A549 (cell line): ENCODE results near the gene SORCS1. TPM values are rescaled to one million over a fixed set of nuclear protein-coding genes. Genes with fewer than 3 reads are reported as not detected.

ENCODE experiments used
- ATAC-seq, 2 experiments: fragments of 200-7000 bp in 1 of 2; fragments of >200 bp in 1 of 2; cut with Nextera tagmentation in 1 of 2; cut with Tn5 transposase in 1 of 2; 3 replicates each; pipeline versions ENCODE4 v1.8.0 to v1.9.1; 2018 to 2020; ENCODE audit warnings: mild to moderate bottlenecking in 1 of 2, moderate library complexity in 1 of 2
- CTCF ChIA-PET: fragments of 300-600 bp; sonication (Branson Sonifier 250); formaldehyde crosslinking; extraction: SDS; loops from one replicate; lab custom pipeline; 2021; ENCODE audit warnings: antibody characterized with exemption, inconsistent platforms; lab: Yijun Ruan, JAX
- POLR2A ChIA-PET: fragments of 350-600 bp; formaldehyde crosslinking; extraction: SDS; loops from one replicate; lab custom pipeline; 2021; ENCODE audit warnings: antibody characterized with exemption, inconsistent platforms; lab: Yijun Ruan, JAX
- DNase-seq, 2 experiments: peaks; one replicate each; pipeline versions ENCODE4 v3.0.0 to v3.0.0-alpha.2; 2011 to 2016; ENCODE audit warnings: low read depth in 1 of 2, low spot score in 1 of 2
- FAIRE-seq: peaks from 2 replicates; lab custom pipeline; 2011; peaks lifted over from hg19 to GRCh38; lab: Jason Lieb, UNC
- H3K27ac ChIP-seq, 2 experiments: fragments of >200 bp; sonication (Bioruptor Twin); formaldehyde crosslinking; 3 replicates each; pipeline ENCODE4 v1.5.1; 2016 to 2017
- H3K4me1 ChIP-seq: fragments of >200 bp; sonication (Bioruptor Twin); formaldehyde crosslinking; 3 replicates; pipeline ENCODE4 v1.6.1; 2016
- H3K4me2 ChIP-seq: fragments of >200 bp; sonication (Bioruptor Twin); formaldehyde crosslinking; 3 replicates; pipeline ENCODE4 v1.6.1; 2016
- H3K4me3 ChIP-seq: fragments of >200 bp; sonication (Bioruptor Twin); formaldehyde crosslinking; 3 replicates; pipeline ENCODE4 v1.5.1; 2016
- H3K9me3 ChIP-seq: fragments of >200 bp; sonication (Bioruptor Twin); formaldehyde crosslinking; 3 replicates; pipeline ENCODE4 v1.6.1; 2016
- ATOH8 ChIP-seq: fragments of 250-450 bp; sonication (Bioruptor Pico); IDR thresholded peaks from 2 replicates; pipeline ENCODE4 v1.5.0; 2020; ENCODE audit warnings: low read depth, mild to moderate bottlenecking, moderate library complexity
- BCL3 ChIP-seq: fragments of >200 bp; sonication (Bioruptor Twin); formaldehyde crosslinking; IDR thresholded peaks from 3 replicates; pipeline ENCODE4 v1.6.1; 2016
- BHLHE40 ChIP-seq: IDR thresholded peaks from 2 replicates; pipeline ENCODE4 v1.6.1; 2012; ENCODE audit warnings: low read depth, low read length, inconsistent platforms
- CBX2 ChIP-seq: fragments of 200-600 bp; sonication (generic); IDR thresholded peaks from 2 replicates; pipeline ENCODE4 v1.6.1; 2016; ENCODE audit warnings: low read depth, mild to moderate bottlenecking, borderline replicate concordance
- ELK1 ChIP-seq: fragments of 150-350 bp; IDR thresholded peaks from 2 replicates; pipeline ENCODE4 v1.6.1; 2014; ENCODE audit warnings: low read depth, mild to moderate bottlenecking, low read length
- EP300 ChIP-seq, 2 experiments: fragments of >200 bp; sonication (Bioruptor Twin); formaldehyde crosslinking; IDR thresholded peaks; 2 replicates in 1 of 2; 3 replicates in 1 of 2; pipeline ENCODE4 v1.6.1; 2016 to 2017
- FOSB ChIP-seq: fragments of 250-450 bp; sonication (Bioruptor Pico); IDR thresholded peaks from 2 replicates; pipeline ENCODE4 v1.5.0; 2020; ENCODE audit warnings: mild to moderate bottlenecking, moderate library complexity
- FOXS1 ChIP-seq: fragments of 250-450 bp; sonication (Bioruptor Pico); IDR thresholded peaks from 2 replicates; pipeline ENCODE4 v1.5.0; 2020; ENCODE audit warnings: mild to moderate bottlenecking, moderate library complexity
- HOXA7 ChIP-seq: fragments of 250-450 bp; sonication (Bioruptor Pico); IDR thresholded peaks from 2 replicates; pipeline ENCODE4 v1.5.0; 2020; ENCODE audit warnings: mild to moderate bottlenecking, moderate library complexity
- HOXB5 ChIP-seq: fragments of 250-450 bp; sonication (Bioruptor Pico); IDR thresholded peaks from 2 replicates; pipeline ENCODE4 v1.5.0; 2020; ENCODE audit warnings: mild to moderate bottlenecking, moderate library complexity
- KDM5A ChIP-seq: fragments of 200-600 bp; sonication (generic); IDR thresholded peaks from 2 replicates; pipeline ENCODE4 v1.6.1; 2016; ENCODE audit warnings: antibody characterized with exemption, mild to moderate bottlenecking
- MAX ChIP-seq: IDR thresholded peaks from 2 replicates; pipeline ENCODE4 v1.6.1; 2012
- MAZ ChIP-seq: fragments of 150-350 bp; IDR thresholded peaks from 2 replicates; pipeline ENCODE4 v1.6.1; 2014; ENCODE audit warnings: antibody characterized with exemption, low read depth, low read length, borderline replicate concordance
- PHF8 ChIP-seq: fragments of 200-600 bp; sonication (generic); IDR thresholded peaks from 2 replicates; pipeline ENCODE4 v1.6.1; 2016; ENCODE audit warnings: low read depth, mild to moderate bottlenecking, antibody characterized with exemption, moderate library complexity, borderline replicate concordance
- POLR2A ChIP-seq: IDR thresholded peaks from 2 replicates; pipeline ENCODE4 v1.6.1; 2012; ENCODE audit warnings: mild to moderate bottlenecking, low read length
- POLR2AphosphoS2 ChIP-seq: conservative IDR thresholded peaks from 2 replicates; pipeline ENCODE4 v1.6.1; 2012; ENCODE audit warnings: low read length, improper control_type of control experiment, inconsistent platforms
- RARB ChIP-seq: fragments of 250-450 bp; sonication (Bioruptor Pico); IDR thresholded peaks from 2 replicates; pipeline ENCODE4 v1.8.0; 2021; ENCODE audit warnings: mild to moderate bottlenecking, moderate library complexity
- RCOR1 ChIP-seq: fragments of 150-350 bp; IDR thresholded peaks from 2 replicates; pipeline ENCODE4 v1.6.1; 2014; ENCODE audit warnings: antibody characterized with exemption, low read length, low read depth
- SREBF2 ChIP-seq: fragments of 450-650 bp; IDR thresholded peaks from 2 replicates; pipeline ENCODE4 v1.6.1; 2014; ENCODE audit warnings: mild to moderate bottlenecking, moderate library complexity
- USF2 ChIP-seq: fragments of 450-650 bp; IDR thresholded peaks from 2 replicates; pipeline ENCODE4 v1.6.1; 2014; ENCODE audit warnings: antibody characterized with exemption
- ZFP36 ChIP-seq: fragments of 450-650 bp; IDR thresholded peaks from 2 replicates; pipeline ENCODE4 v1.6.1; 2014; ENCODE audit warnings: borderline replicate concordance; ENCODE audit not compliant: partially characterized antibody
- ZNF302 ChIP-seq: fragments of 250-450 bp; sonication (Bioruptor Pico); IDR thresholded peaks from 2 replicates; pipeline ENCODE4 v1.9.0; 2021; ENCODE audit warnings: inconsistent platforms, mild to moderate bottlenecking, moderate library complexity
- WGBS: methylation state at CpG from one replicate; pipeline ENCODE4 v1.1.6; 2017; ENCODE audit errors: missing lambda C conversion rate; 5-methylcytosine and 5-hydroxymethylcytosine counted together
- polyA plus RNA-seq, 4 experiments: library from polyadenylated mRNA; depleted of rRNA in 3 of 4; stranded (reverse); fragments of >200 nt; fragmentation: RNase III in 1 of 4; extraction: RNeasy Plus Mini Kit Qiagen cat#74134 plus additional on column Dnase treatment in 1 of 4; gene quantifications; 2 replicates in 3 of 4; 3 replicates in 1 of 4; pipeline ENCODE4 v1.2.3, GENCODE V29; 2011 to 2017

The SORCS1 gene
- polyA plus RNA-seq, 2 of the 4 experiments (the other 2 are of a cell fraction), result not detected

- CTCF ChIA-PET, result no interaction called here
- Histone ChIP-seq H3K9me3 (no peaks in the 10 kb centered on the region), H3K4me2 (no peak overlapping the region), H3K4me1 (no peaks in the 10 kb centered on the region), H3K27ac (no peak overlapping the region), H3K4me3 (no peak overlapping the region)
- TF ChIP-seq RARB (no peak), PHF8 (no peak), RCOR1 (no peak), BHLHE40 (no peak), POLR2AphosphoS2 (no peak), MAX (no peak), POLR2A (no peak), KDM5A (no peak), EP300 (IDR thresholded peaks at IDR 0.05) (no peak), HOXB5 (no peak), FOXS1 (CRISPR knock-in tag) (no peak), USF2 (no peak), ELK1 (no peak), MAZ (no peak), BCL3 (no peak), SREBF2 (no peak), ZNF302 (CRISPR knock-in tag) (no peak), HOXA7 (no peak)
- POLR2A ChIA-PET, result no interaction called here
- no peak for FAIRE-seq
- no peak for ATAC-seq
- 20% methylated on average over 2 of the region's 2 CpGs for WGBS
- no peak for DNase-seq
Observed at GRCh38 chr10:107058331-107058730, 106.2 kb downstream of the SORCS1 start.

- no peak for ATAC-seq
- Histone ChIP-seq H3K4me2 (no peak overlapping the region), H3K9me3 (no peaks in the 10 kb centered on the region), H3K4me3 (no peak overlapping the region), H3K4me1 (no peaks in the 10 kb centered on the region), H3K27ac (no peak overlapping the region)
- no peak for FAIRE-seq
- ChIA-PET CTCF (no interaction called here), POLR2A (no interaction called here)
- TF ChIP-seq HOXB5 (no peak), FOSB (CRISPR knock-in tag) (no peak), CBX2 (no peak), SREBF2 (no peak), BCL3 (no peak), ZFP36 (no peak), USF2 (no peak), ATOH8 (no peak)
- 23% methylated on average over 2 of the region's 2 CpGs for WGBS
- no peak for DNase-seq
Observed at GRCh38 chr10:107056182-107056581, 108.3 kb downstream of the SORCS1 start.
